ENCODE data around the gene USH1C.

GRCh38 chr11:17500673-17501072 is 43.5 kb downstream of the USH1C start:
- TF ChIP-seq POLR2A (IDR thresholded peaks at IDR 0.05; ENCODE audit: low read depth, low read length) (no peak), POLR2AphosphoS5 (IDR thresholded peaks at IDR 0.05; ENCODE audit: low read depth, low read length) (no peak), TAF1 (IDR thresholded peaks at IDR 0.05; ENCODE audit: borderline replicate concordance, low read depth, low read length) (no peak)
